ENCODE data around the gene DSG3. TPM values are rescaled to one million over a fixed set of nuclear protein-coding genes. Genes with fewer than 3 reads are reported as not detected.
A peak's percentile ranks its signal among the peaks of the same experiment; 100 is the strongest.

Gene DSG3
- total and polyA plus RNA-seq, 2 of the 13 experiments (the other 11 are each of a cell fraction or from before 2014, with no cell fraction given), result not detected

- peak; percentile 27; the same call in 1 of the 2 replicates for TF ChIP-seq SALL2 (CRISPR knock-in tag; IDR thresholded peaks at IDR 0.05)
- TF ChIP-seq, protein P1, sequence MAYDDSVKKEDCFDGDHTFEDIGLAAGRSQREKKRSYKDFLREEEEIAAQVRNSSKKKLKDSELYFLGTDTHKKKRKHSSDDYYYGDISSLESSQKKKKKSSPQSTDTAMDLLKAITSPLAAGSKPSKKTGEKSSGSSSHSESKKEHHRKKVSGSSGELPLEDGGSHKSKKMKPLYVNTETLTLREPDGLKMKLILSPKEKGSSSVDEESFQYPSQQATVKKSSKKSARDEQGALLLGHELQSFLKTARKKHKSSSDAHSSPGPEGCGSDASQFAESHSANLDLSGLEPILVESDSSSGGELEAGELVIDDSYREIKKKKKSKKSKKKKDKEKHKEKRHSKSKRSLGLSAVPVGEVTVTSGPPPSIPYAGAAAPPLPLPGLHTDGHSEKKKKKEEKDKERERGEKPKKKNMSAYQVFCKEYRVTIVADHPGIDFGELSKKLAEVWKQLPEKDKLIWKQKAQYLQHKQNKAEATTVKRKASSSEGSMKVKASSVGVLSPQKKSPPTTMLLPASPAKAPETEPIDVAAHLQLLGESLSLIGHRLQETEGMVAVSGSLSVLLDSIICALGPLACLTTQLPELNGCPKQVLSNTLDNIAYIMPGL (CRISPR knock-in tag; IDR thresholded peaks at IDR 0.05; ENCODE audit: borderline replicate concordance in 1 of 2, low read depth in 1 of 2), result peak; percentile 29 to 60; a peak in 2 of 4 replicates
- TF ChIP-seq MTF2 (CRISPR knock-in tag; IDR thresholded peaks at IDR 0.05; ENCODE audit: borderline replicate concordance), result no peak; the same call in 1 of the 2 replicates
- peak; percentile 87 for TF ChIP-seq ZNF547 (CRISPR knock-in tag; IDR thresholded peaks at IDR 0.05)
- peak; percentile 22; the same call in 1 of the 2 replicates for TF ChIP-seq TBX3 (IDR thresholded peaks at IDR 0.05; ENCODE audit: borderline replicate concordance)
- TF ChIP-seq ZNF30 (CRISPR knock-in tag; IDR thresholded peaks at IDR 0.05), result 0 out of 2 replicates have a peak, but pooled peaks have one; percentile 31
- TF ChIP-seq, protein P2, sequence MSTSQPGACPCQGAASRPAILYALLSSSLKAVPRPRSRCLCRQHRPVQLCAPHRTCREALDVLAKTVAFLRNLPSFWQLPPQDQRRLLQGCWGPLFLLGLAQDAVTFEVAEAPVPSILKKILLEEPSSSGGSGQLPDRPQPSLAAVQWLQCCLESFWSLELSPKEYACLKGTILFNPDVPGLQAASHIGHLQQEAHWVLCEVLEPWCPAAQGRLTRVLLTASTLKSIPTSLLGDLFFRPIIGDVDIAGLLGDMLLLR (CRISPR knock-in tag; IDR thresholded peaks at IDR 0.05), result peak; percentile 39; the same call in 1 of the 2 replicates
- 0 out of 2 replicates have a peak, but pooled peaks have one; percentile 52 for TF ChIP-seq ZNF160 (CRISPR knock-in tag; IDR thresholded peaks at IDR 0.05)
- TF ChIP-seq YEATS4 (CRISPR knock-in tag; IDR thresholded peaks at IDR 0.05; ENCODE audit: borderline replicate concordance), result peak; percentile 69; the same call in 1 of the 2 replicates
- no peak for TF ChIP-seq MIER3 (CRISPR knock-in tag; IDR thresholded peaks at IDR 0.05; ENCODE audit: borderline replicate concordance)
- TF ChIP-seq, protein P3, sequence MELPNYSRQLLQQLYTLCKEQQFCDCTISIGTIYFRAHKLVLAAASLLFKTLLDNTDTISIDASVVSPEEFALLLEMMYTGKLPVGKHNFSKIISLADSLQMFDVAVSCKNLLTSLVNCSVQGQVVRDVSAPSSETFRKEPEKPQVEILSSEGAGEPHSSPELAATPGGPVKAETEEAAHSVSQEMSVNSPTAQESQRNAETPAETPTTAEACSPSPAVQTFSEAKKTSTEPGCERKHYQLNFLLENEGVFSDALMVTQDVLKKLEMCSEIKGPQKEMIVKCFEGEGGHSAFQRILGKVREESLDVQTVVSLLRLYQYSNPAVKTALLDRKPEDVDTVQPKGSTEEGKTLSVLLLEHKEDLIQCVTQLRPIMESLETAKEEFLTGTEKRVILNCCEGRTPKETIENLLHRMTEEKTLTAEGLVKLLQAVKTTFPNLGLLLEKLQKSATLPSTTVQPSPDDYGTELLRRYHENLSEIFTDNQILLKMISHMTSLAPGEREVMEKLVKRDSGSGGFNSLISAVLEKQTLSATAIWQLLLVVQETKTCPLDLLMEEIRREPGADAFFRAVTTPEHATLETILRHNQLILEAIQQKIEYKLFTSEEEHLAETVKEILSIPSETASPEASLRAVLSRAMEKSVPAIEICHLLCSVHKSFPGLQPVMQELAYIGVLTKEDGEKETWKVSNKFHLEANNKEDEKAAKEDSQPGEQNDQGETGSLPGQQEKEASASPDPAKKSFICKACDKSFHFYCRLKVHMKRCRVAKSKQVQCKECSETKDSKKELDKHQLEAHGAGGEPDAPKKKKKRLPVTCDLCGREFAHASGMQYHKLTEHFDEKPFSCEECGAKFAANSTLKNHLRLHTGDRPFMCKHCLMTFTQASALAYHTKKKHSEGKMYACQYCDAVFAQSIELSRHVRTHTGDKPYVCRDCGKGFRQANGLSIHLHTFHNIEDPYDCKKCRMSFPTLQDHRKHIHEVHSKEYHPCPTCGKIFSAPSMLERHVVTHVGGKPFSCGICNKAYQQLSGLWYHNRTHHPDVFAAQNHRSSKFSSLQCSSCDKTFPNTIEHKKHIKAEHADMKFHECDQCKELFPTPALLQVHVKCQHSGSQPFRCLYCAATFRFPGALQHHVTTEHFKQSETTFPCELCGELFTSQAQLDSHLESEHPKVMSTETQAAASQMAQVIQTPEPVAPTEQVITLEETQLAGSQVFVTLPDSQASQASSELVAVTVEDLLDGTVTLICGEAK (IDR thresholded peaks at IDR 0.05), result no peak
- TF ChIP-seq, protein P3 (CRISPR knock-in tag; IDR thresholded peaks at IDR 0.05), result peak; percentile 54
- TF ChIP-seq SRSF4 (IDR thresholded peaks at IDR 0.05; ENCODE audit: low read depth, low read length, poor library complexity, severe bottlenecking), result no peak
- TF ChIP-seq, protein P4, sequence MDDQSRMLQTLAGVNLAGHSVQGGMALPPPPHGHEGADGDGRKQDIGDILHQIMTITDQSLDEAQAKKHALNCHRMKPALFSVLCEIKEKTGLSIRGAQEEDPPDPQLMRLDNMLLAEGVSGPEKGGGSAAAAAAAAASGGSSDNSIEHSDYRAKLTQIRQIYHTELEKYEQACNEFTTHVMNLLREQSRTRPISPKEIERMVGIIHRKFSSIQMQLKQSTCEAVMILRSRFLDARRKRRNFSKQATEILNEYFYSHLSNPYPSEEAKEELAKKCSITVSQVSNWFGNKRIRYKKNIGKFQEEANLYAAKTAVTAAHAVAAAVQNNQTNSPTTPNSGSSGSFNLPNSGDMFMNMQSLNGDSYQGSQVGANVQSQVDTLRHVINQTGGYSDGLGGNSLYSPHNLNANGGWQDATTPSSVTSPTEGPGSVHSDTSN (CRISPR knock-in tag; IDR thresholded peaks at IDR 0.05; ENCODE audit: borderline replicate concordance), result no peak
- TF ChIP-seq ZNF773 (CRISPR knock-in tag; IDR thresholded peaks at IDR 0.05; ENCODE audit: borderline replicate concordance), result no peak; the same call in 1 of the 2 replicates
These were observed 50.5 kb downstream of the DSG3 start, which contains the start of gene DSG2 (continued) for GRCh38 chr18:31497836-31498573.
